Neural cell (in vitro differentiated cells): ENCODE measurements around the gene ANK2. TPM values are rescaled to one million over a fixed set of nuclear protein-coding genes. Genes with fewer than 3 reads are reported as not detected.

Source experiments
- H2AFZ ChIP-seq: fragments of 200-600, 300-800 bp; sonication (generic), shearing (Covaris generic); 2 replicates; pipeline ENCODE4 v1.6.0; 2014; ENCODE audit warnings: low read depth, mild to moderate bottlenecking, antibody characterized with exemption, low read length, moderate library complexity
- H3F3A ChIP-seq: fragments of 200-600 bp; shearing (Covaris generic); 2 replicates; pipeline ENCODE4 v1.6.1; 2016; ENCODE audit warnings: mild to moderate bottlenecking, moderate library complexity, mixed read lengths, antibody characterized with exemption, low read length; ENCODE audit not compliant: insufficient read depth, poor library complexity, severe bottlenecking
- H3K27ac ChIP-seq: fragments of 200-600, 300-800 bp; sonication (generic), shearing (Covaris generic); 2 replicates; pipeline ENCODE4 v1.5.1; 2014; ENCODE audit warnings: mild to moderate bottlenecking, low read length, moderate library complexity
- H3K27me3 ChIP-seq: fragments of 300-800, 200-600 bp; sonication (generic), shearing (Covaris generic); 2 replicates; pipeline ENCODE4 v1.6.0; 2014; ENCODE audit warnings: mild to moderate bottlenecking, low read depth, low read length, moderate library complexity; ENCODE audit not compliant: insufficient read depth
- H3K36me3 ChIP-seq: fragments of 300-800, 200-600 bp; sonication (generic), shearing (Covaris generic); 2 replicates; pipeline ENCODE4 v1.5.1; 2014; ENCODE audit warnings: mild to moderate bottlenecking, antibody characterized with exemption, low read length, moderate library complexity; ENCODE audit not compliant: insufficient read depth
- H3K4me2 ChIP-seq: fragments of 300-800, 200-600 bp; sonication (generic), shearing (Covaris generic); 2 replicates; pipeline ENCODE4 v1.6.0; 2014; ENCODE audit warnings: mild to moderate bottlenecking, low read length
- H3K4me3 ChIP-seq: fragments of 300-800, 200-600 bp; sonication (generic), shearing (Covaris generic); 2 replicates; pipeline ENCODE4 v1.5.1; 2014; ENCODE audit warnings: mild to moderate bottlenecking, low read length, moderate library complexity
- H3K79me2 ChIP-seq: fragments of 200-600 bp; shearing (Covaris generic); replicated peaks from 2 replicates; pipeline ENCODE4 v1.6.0; 2014; ENCODE audit warnings: mild to moderate bottlenecking, low read length, moderate library complexity; ENCODE audit not compliant: insufficient read depth
- H3K9ac ChIP-seq: fragments of 300-800, 200-600 bp; sonication (generic), shearing (Covaris generic); 2 replicates; pipeline ENCODE4 v1.6.1; 2016; ENCODE audit warnings: mild to moderate bottlenecking, low read length, mixed read lengths
- H3K9me2 ChIP-seq: fragments of 200-600 bp; shearing (Covaris generic); 2 replicates; pipeline ENCODE4 v1.6.1; 2016; ENCODE audit warnings: mild to moderate bottlenecking, low read length, mixed read lengths; ENCODE audit not compliant: insufficient read depth
- H3K9me3 ChIP-seq: fragments of 200-600, 300-800 bp; sonication (generic), shearing (Covaris generic); 2 replicates; pipeline ENCODE4 v1.6.1; 2016; ENCODE audit warnings: mild to moderate bottlenecking, mixed run types, low read length, moderate library complexity, mixed read lengths
- H4K20me1 ChIP-seq: fragments of 200-600 bp; shearing (Covaris generic); 2 replicates; pipeline ENCODE4 v1.6.1; 2016; ENCODE audit warnings: mild to moderate bottlenecking, mixed run types; ENCODE audit not compliant: insufficient read depth
- EP300 ChIP-seq: fragments of 450-650 bp; conservative IDR thresholded peaks from 2 replicates; pipeline ENCODE4 v1.6.1; 2014; ENCODE audit warnings: antibody characterized with exemption, mild to moderate bottlenecking, moderate library complexity; ENCODE audit not compliant: poor library complexity, severe bottlenecking
- EZH2 ChIP-seq: fragments of 200-600, 300-800 bp; shearing (Covaris generic), sonication (generic); IDR thresholded peaks from 2 replicates; pipeline ENCODE4 v1.6.1; 2014; ENCODE audit warnings: antibody characterized with exemption, low read length, borderline replicate concordance, mild to moderate bottlenecking; ENCODE audit not compliant: insufficient read depth, poor library complexity, severe bottlenecking
- MXI1 ChIP-seq: fragments of 450-650 bp; conservative IDR thresholded peaks from 2 replicates; pipeline ENCODE4 v1.6.1; 2014; ENCODE audit warnings: antibody characterized with exemption, mild to moderate bottlenecking; ENCODE audit not compliant: poor library complexity, severe bottlenecking
- POLR2AphosphoS5 ChIP-seq: IDR thresholded peaks from 2 replicates; pipeline ENCODE4 v1.6.1; 2012
- RAD21 ChIP-seq: fragments of 450-650 bp; conservative IDR thresholded peaks from 2 replicates; pipeline ENCODE4 v1.6.1; 2014; ENCODE audit warnings: antibody characterized with exemption, mild to moderate bottlenecking, moderate library complexity
- SMC3 ChIP-seq: fragments of 450-650 bp; conservative IDR thresholded peaks from 2 replicates; pipeline ENCODE4 v1.6.1; 2014; ENCODE audit warnings: antibody characterized with exemption, mild to moderate bottlenecking, moderate library complexity; ENCODE audit not compliant: poor library complexity
- TAF1 ChIP-seq: IDR thresholded peaks from 2 replicates; pipeline ENCODE4 v1.6.1; 2012; ENCODE audit warnings: low read depth
- polyA plus RNA-seq: library from polyadenylated mRNA; depleted of rRNA; stranded (reverse); fragments of >200 nt; gene quantifications from 2 replicates; pipeline ENCODE4 v1.2.3, GENCODE V29; 2014
- TF ChIP-seq, protein P1 (sequence below): IDR thresholded peaks from 2 replicates; pipeline ENCODE4 v1.6.1; 2012; ENCODE audit warnings: borderline replicate concordance
- TF ChIP-seq, protein P2 (sequence below): fragments of 450-650 bp; IDR thresholded peaks from 2 replicates; pipeline ENCODE4 v1.5.1; 2014; ENCODE audit warnings: antibody characterized with exemption, mild to moderate bottlenecking, moderate library complexity; ENCODE audit not compliant: poor library complexity, severe bottlenecking

ANK2 gene
- polyA plus RNA-seq, 1 donor from 2014 or later: 52.0 TPM

DNA sequence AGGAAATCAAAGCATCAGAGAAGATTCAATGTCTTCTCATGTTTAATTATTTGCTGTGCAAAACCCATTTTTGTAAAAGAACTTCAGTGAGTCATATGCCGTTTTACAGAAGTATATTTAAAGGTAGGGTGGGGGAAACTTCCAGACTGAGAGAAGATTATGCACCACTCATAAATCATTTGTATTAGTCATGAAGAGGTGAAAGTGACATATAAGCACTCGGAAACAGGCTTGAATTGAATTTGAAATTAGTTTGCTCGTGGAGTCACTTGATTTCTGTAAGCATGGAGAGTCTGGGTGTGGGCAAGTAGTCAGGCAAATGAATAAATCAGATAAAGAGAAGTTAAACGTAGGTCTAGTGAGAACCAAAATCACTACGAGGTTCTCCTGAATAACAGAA, 335.1 kb downstream of the ANK2 start:
- no peak overlapping the region for H3K9ac ChIP-seq
- H3K79me2 ChIP-seq: no peaks in the 10 kb centered on the region
- no peaks in the 10 kb centered on the region for H3K9me3 ChIP-seq
- peaks cover 4% of the 10 kb centered on the region for H3K36me3 ChIP-seq
- TF ChIP-seq RAD21 (no peak), EZH2 (no peak), POLR2AphosphoS5 (no peak), SMC3 (no peak), TAF1 (no peak), MXI1 (no peak), EP300 (no peak)
- TF ChIP-seq, protein P1, sequence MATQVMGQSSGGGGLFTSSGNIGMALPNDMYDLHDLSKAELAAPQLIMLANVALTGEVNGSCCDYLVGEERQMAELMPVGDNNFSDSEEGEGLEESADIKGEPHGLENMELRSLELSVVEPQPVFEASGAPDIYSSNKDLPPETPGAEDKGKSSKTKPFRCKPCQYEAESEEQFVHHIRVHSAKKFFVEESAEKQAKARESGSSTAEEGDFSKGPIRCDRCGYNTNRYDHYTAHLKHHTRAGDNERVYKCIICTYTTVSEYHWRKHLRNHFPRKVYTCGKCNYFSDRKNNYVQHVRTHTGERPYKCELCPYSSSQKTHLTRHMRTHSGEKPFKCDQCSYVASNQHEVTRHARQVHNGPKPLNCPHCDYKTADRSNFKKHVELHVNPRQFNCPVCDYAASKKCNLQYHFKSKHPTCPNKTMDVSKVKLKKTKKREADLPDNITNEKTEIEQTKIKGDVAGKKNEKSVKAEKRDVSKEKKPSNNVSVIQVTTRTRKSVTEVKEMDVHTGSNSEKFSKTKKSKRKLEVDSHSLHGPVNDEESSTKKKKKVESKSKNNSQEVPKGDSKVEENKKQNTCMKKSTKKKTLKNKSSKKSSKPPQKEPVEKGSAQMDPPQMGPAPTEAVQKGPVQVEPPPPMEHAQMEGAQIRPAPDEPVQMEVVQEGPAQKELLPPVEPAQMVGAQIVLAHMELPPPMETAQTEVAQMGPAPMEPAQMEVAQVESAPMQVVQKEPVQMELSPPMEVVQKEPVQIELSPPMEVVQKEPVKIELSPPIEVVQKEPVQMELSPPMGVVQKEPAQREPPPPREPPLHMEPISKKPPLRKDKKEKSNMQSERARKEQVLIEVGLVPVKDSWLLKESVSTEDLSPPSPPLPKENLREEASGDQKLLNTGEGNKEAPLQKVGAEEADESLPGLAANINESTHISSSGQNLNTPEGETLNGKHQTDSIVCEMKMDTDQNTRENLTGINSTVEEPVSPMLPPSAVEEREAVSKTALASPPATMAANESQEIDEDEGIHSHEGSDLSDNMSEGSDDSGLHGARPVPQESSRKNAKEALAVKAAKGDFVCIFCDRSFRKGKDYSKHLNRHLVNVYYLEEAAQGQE: no peak
- TF ChIP-seq, protein P2, sequence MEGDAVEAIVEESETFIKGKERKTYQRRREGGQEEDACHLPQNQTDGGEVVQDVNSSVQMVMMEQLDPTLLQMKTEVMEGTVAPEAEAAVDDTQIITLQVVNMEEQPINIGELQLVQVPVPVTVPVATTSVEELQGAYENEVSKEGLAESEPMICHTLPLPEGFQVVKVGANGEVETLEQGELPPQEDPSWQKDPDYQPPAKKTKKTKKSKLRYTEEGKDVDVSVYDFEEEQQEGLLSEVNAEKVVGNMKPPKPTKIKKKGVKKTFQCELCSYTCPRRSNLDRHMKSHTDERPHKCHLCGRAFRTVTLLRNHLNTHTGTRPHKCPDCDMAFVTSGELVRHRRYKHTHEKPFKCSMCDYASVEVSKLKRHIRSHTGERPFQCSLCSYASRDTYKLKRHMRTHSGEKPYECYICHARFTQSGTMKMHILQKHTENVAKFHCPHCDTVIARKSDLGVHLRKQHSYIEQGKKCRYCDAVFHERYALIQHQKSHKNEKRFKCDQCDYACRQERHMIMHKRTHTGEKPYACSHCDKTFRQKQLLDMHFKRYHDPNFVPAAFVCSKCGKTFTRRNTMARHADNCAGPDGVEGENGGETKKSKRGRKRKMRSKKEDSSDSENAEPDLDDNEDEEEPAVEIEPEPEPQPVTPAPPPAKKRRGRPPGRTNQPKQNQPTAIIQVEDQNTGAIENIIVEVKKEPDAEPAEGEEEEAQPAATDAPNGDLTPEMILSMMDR: no peak
- H3K9me2 ChIP-seq: no peaks in the 10 kb centered on the region
- no peaks in the 10 kb centered on the region for H3K27me3 ChIP-seq
- no peak overlapping the region for H2AFZ ChIP-seq
- no peak overlapping the region for H3K4me3 ChIP-seq
- no peak overlapping the region for H3K27ac ChIP-seq
- H3F3A ChIP-seq: no peaks in the 10 kb centered on the region
- H3K4me2 ChIP-seq: no peak overlapping the region
- H4K20me1 ChIP-seq: no peaks in the 10 kb centered on the region

DNA sequence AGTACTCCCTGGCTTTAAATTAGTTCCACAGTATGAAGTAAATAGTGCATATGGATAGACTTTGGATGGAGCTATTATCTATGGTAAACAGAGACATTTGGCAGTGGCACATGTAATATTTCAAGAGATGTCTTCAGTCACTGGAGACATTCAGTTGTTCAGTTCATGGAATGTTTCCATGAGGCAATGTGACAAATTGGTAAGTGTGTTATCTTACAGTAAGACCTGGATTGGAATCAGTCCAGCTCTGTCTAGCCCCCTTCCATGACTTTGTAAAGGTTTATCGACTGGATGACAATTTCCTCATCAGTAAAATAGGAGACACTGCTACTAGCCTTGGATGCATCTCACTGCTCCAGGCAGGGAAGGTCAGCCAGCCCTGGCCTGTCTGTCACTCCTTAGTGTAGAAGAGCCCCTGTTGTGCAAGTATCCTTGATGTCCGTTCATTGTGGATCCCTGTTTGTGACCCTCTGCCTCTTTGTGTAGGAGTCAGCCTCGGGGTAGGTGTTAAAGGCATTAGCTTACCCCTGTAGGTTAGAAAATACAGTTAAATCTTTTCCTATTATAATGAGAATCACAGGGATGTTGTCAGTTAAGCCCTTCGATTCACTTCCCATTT, 335.9 kb downstream of the ANK2 start:
- Histone ChIP-seq H4K20me1 (no peaks in the 10 kb centered on the region), H3K36me3 (peaks cover 4% of the 10 kb centered on the region), H3K9me3 (no peaks in the 10 kb centered on the region), H3K79me2 (no peaks in the 10 kb centered on the region), H3F3A (no peaks in the 10 kb centered on the region), H3K27ac (no peak overlapping the region), H2AFZ (no peak overlapping the region), H3K4me2 (no peak overlapping the region), H3K4me3 (no peak overlapping the region), H3K27me3 (no peaks in the 10 kb centered on the region), H3K9ac (no peak overlapping the region), H3K9me2 (no peaks in the 10 kb centered on the region)
- TF ChIP-seq MXI1: no peak
- TF ChIP-seq, protein P2: no peak
- TF ChIP-seq TAF1: no peak
- TF ChIP-seq RAD21: no peak
- TF ChIP-seq EZH2: no peak
- no peak for TF ChIP-seq SMC3
- no peak for TF ChIP-seq EP300
- TF ChIP-seq, protein P1: no peak
- no peak for TF ChIP-seq POLR2AphosphoS5
